Measurements from ENCODE around the gene DCAF12. TPM values are rescaled to one million over a fixed set of nuclear protein-coding genes. Genes with fewer than 3 reads are reported as not detected.

The DCAF12 gene
- total and polyA plus RNA-seq, 2 of the 13 experiments (the other 11 are each of a cell fraction or from before 2014, with no cell fraction given) = 26.8 to 37.4 TPM

- TF ChIP-seq EP300 (IDR thresholded peaks at IDR 0.05; ENCODE audit: low read depth in 2 of 2, low read length in 2 of 2) (0 out of 4 replicates have a peak, but pooled peaks of 1 of the 2 experiments have one; percentile 5), EP300 (CRISPR knock-in tag; IDR thresholded peaks at IDR 0.05; ENCODE audit: borderline replicate concordance) (no peak), MIXL1 (CRISPR knock-in tag; IDR thresholded peaks at IDR 0.05) (no peak), BRCA1 (CRISPR knock-in tag; IDR thresholded peaks at IDR 0.05) (0 out of 2 replicates have a peak, but pooled peaks have one; percentile 6), PRMT3 (CRISPR knock-in tag; IDR thresholded peaks at IDR 0.05; ENCODE audit: borderline replicate concordance, low read depth) (no peak), SUZ12 (IDR thresholded peaks at IDR 0.05; ENCODE audit: low read depth, low read length) (no peak), ESRRA (CRISPR knock-in tag; IDR thresholded peaks at IDR 0.05; ENCODE audit: low read depth) (peak; percentile 46; the same call in 1 of the 2 replicates), ARID3A (IDR thresholded peaks at IDR 0.05; ENCODE audit: low read depth, low read length) (no peak), HNF4G (IDR thresholded peaks at IDR 0.05; ENCODE audit: borderline replicate concordance, low read depth, low read length) (no peak; the same call in 1 of the 2 replicates), HNF4G (CRISPR knock-in tag; IDR thresholded peaks at IDR 0.05; ENCODE audit: borderline replicate concordance, low read depth) (no peak; the same call in 1 of the 2 replicates), HES4 (CRISPR knock-in tag; IDR thresholded peaks at IDR 0.05; ENCODE audit: borderline replicate concordance) (0 out of 2 replicates have a peak, but pooled peaks have one; percentile 42), LCORL (IDR thresholded peaks at IDR 0.05) (no peak), LCORL (CRISPR knock-in tag; IDR thresholded peaks at IDR 0.05) (no peak; the same call in 1 of the 2 replicates), ZBTB39 (CRISPR knock-in tag; IDR thresholded peaks at IDR 0.05) (no peak), AFF4 (CRISPR knock-in tag; IDR thresholded peaks at IDR 0.05) (no peak), MEF2D (CRISPR knock-in tag; IDR thresholded peaks at IDR 0.05) (no peak; the same call in 1 of the 2 replicates), CREBL2 (CRISPR knock-in tag; IDR thresholded peaks at IDR 0.05; ENCODE audit: borderline replicate concordance) (0 out of 2 replicates have a peak, but pooled peaks have one; percentile 51), ZNF253 (CRISPR knock-in tag; IDR thresholded peaks at IDR 0.05; ENCODE audit: borderline replicate concordance) (peak; percentile 67; the same call in 1 of the 2 replicates)
Observed at GRCh38 chr9:34126207-34127034, at the start of gene DCAF12 (continued).
